H1 (cell line): ENCODE data around the gene LAMA4.

ENCODE experiments used
- CBX5 ChIP-seq: fragments of 300-800, 300-1000 bp; sonication (generic); IDR thresholded peaks from 2 replicates; pipeline ENCODE4 v1.7.1; 2016; ENCODE audit warnings: antibody characterized with exemption, low read length, low read depth
- CHD2 ChIP-seq: IDR thresholded peaks from 2 replicates; pipeline ENCODE4 v1.6.1; 2012; ENCODE audit warnings: low read length, improper control_type of control experiment
- EGR1 ChIP-seq: IDR thresholded peaks from 2 replicates; pipeline ENCODE4 v1.6.1; 2011; ENCODE audit warnings: low read depth, low read length, borderline replicate concordance
- EZH2 ChIP-seq: fragments of 200-600 bp; sonication (generic); IDR thresholded peaks from 2 replicates; pipeline ENCODE4 v1.7.1; 2012; ENCODE audit warnings: low read depth, mild to moderate bottlenecking, moderate library complexity, low read length, inconsistent platforms; ENCODE audit not compliant: severe bottlenecking
- JUN ChIP-seq: IDR thresholded peaks from 2 replicates; pipeline ENCODE4 v1.6.1; 2011; ENCODE audit warnings: low read depth, mild to moderate bottlenecking, improper control_type of control experiment, low read length
- TBP ChIP-seq: IDR thresholded peaks from 2 replicates; pipeline ENCODE4 v1.6.1; 2011; ENCODE audit warnings: low read depth, low read length, improper control_type of control experiment
- ZNF274 ChIP-seq: IDR thresholded peaks from 2 replicates; pipeline ENCODE4 v1.7.0; 2012; ENCODE audit warnings: low read length, borderline replicate concordance; ENCODE audit errors: extremely low read depth
- TF ChIP-seq, protein P1 (sequence below), 3 experiments: IDR thresholded peaks; 1 replicate in 2 of 3; 2 replicates in 1 of 3; pipeline versions ENCODE4 v1.5.1 to v1.6.1; 2011; ENCODE audit warnings: low read length in 3 of 3, mild to moderate bottlenecking in 3 of 3, inconsistent platforms in 2 of 3, low read depth in 1 of 3, moderate library complexity in 1 of 3; ENCODE audit not compliant: insufficient read depth in 1 of 3; ENCODE audit errors: control extremely low read depth in 1 of 3

DNA sequence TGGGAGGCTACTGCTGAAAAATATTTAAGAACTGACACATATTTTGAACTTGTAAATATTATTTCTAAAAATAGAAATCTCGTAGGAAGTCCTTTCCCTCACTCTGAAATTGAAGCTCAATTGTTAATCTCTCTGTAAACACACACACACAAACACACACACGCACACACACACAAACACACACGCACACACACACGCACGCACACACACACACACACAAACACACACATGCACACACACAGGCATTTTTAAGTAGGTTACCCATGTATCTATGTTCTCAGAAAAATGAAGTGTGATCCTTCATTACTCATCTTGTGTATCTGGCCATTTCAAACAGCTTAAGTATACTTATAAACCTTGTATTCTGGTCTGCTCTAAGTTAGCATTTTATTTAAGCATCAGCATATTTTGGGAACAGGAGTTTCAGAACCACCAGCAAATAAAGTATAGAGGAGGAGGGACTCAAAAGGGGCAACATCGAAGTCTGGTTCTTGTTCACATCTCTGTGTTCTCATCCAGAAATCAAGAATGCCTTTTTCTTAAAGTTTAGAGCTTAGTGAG is 188.9 kb downstream of the LAMA4 start:
- no peak for TF ChIP-seq EGR1
- TF ChIP-seq, protein P1, sequence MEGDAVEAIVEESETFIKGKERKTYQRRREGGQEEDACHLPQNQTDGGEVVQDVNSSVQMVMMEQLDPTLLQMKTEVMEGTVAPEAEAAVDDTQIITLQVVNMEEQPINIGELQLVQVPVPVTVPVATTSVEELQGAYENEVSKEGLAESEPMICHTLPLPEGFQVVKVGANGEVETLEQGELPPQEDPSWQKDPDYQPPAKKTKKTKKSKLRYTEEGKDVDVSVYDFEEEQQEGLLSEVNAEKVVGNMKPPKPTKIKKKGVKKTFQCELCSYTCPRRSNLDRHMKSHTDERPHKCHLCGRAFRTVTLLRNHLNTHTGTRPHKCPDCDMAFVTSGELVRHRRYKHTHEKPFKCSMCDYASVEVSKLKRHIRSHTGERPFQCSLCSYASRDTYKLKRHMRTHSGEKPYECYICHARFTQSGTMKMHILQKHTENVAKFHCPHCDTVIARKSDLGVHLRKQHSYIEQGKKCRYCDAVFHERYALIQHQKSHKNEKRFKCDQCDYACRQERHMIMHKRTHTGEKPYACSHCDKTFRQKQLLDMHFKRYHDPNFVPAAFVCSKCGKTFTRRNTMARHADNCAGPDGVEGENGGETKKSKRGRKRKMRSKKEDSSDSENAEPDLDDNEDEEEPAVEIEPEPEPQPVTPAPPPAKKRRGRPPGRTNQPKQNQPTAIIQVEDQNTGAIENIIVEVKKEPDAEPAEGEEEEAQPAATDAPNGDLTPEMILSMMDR (IDR thresholded peaks at IDR 0.05; ENCODE audit: control extremely low read depth in 1 of 3, insufficient read depth in 1 of 3, low read depth in 1 of 3, low read length in 3 of 3) = no peak
- no peak for TF ChIP-seq JUN
- TF ChIP-seq CHD2 = no peak
- no peak for TF ChIP-seq TBP
- TF ChIP-seq ZNF274 = no peak
- no peak for TF ChIP-seq CBX5
- no peak for TF ChIP-seq EZH2
